Progenitor cell of endocrine pancreas (in vitro differentiated cells): ENCODE data around the gene SLC5A11. TPM values are rescaled to one million over a fixed set of nuclear protein-coding genes. Genes with fewer than 3 reads are reported as not detected.

Experiments used
- DNase-seq: peaks from one replicate; pipeline ENCODE4 v3.0.0; 2021; ENCODE audit warnings: low spot score; ENCODE audit not compliant: unreplicated experiment
- H3K27ac Mint-ChIP-seq: 2 replicates; pipeline ENCODE4 v1.8.0; 2021; ENCODE audit warnings: mild to moderate bottlenecking, moderate library complexity, mixed read lengths
- H3K27me3 Mint-ChIP-seq: 2 replicates; pipeline ENCODE4 v1.8.0; 2021; ENCODE audit warnings: mixed read lengths
- H3K36me3 Mint-ChIP-seq: 2 replicates; pipeline ENCODE4 v1.8.0; 2022; ENCODE audit warnings: mixed read lengths; ENCODE audit not compliant: insufficient read depth
- H3K4me1 Mint-ChIP-seq: 2 replicates; pipeline ENCODE4 v1.8.0; 2021; ENCODE audit warnings: low read depth, mixed read lengths
- H3K4me3 Mint-ChIP-seq: 2 replicates; pipeline ENCODE4 v1.8.0; 2021; ENCODE audit warnings: low read depth, mild to moderate bottlenecking, moderate library complexity, mixed read lengths
- H3K9me3 Mint-ChIP-seq: 2 replicates; pipeline ENCODE4 v1.8.0; 2021; ENCODE audit warnings: low read depth, mixed read lengths
- CTCF ChIP-seq: fragments of 200-600 bp; sonication (generic); IDR thresholded peaks from one replicate; pipeline ENCODE4 v1.5.0; 2021; ENCODE audit warnings: antibody characterized with exemption, mild to moderate bottlenecking; ENCODE audit not compliant: unreplicated experiment
- total RNA-seq: library from RNA; stranded (reverse); gene quantifications from 2 replicates; pipeline ENCODE4 v1.2.1, GENCODE V29; 2021

SLC5A11 gene
- total RNA-seq, 1 donor from 2014 or later: 0.38 TPM

- TF ChIP-seq CTCF: no peak
- peak overlapping the region; percentile 22 for H3K27ac Mint-ChIP-seq
- H3K4me3 Mint-ChIP-seq: no peak overlapping the region
- DNase-seq: no peak
- H3K4me1 Mint-ChIP-seq: peaks cover 3% of the 10 kb centered on the region
- peaks cover 28% of the 10 kb centered on the region for H3K36me3 Mint-ChIP-seq
- H3K27me3 Mint-ChIP-seq: no peaks in the 10 kb centered on the region
- no peaks in the 10 kb centered on the region for H3K9me3 Mint-ChIP-seq
These were observed 104.5 kb downstream of the SLC5A11 start for GRCh38 chr16:24950275-24950674.

GRCh38 chr16:24953306-24953705 is 107.5 kb downstream of the SLC5A11 start:
- H3K27ac Mint-ChIP-seq: no peak overlapping the region
- H3K27me3 Mint-ChIP-seq: no peaks in the 10 kb centered on the region
- peaks cover 3% of the 10 kb centered on the region for H3K4me1 Mint-ChIP-seq
- peaks cover 32% of the 10 kb centered on the region for H3K36me3 Mint-ChIP-seq
- no peak for DNase-seq
- no peaks in the 10 kb centered on the region for H3K9me3 Mint-ChIP-seq
- no peak overlapping the region for H3K4me3 Mint-ChIP-seq
- TF ChIP-seq CTCF: no peak

- Mint-ChIP-seq H3K4me1 (peaks cover 1% of the 10 kb centered on the region), H3K36me3 (peaks cover 32% of the 10 kb centered on the region), H3K9me3 (no peaks in the 10 kb centered on the region), H3K27ac (no peak overlapping the region), H3K4me3 (no peak overlapping the region), H3K27me3 (no peaks in the 10 kb centered on the region)
- DNase-seq: no peak
- TF ChIP-seq CTCF: no peak
These were observed 108.0 kb downstream of the SLC5A11 start for GRCh38 chr16:24953721-24954120.

GRCh38 chr16:24954137-24954536 is 108.4 kb downstream of the SLC5A11 start:
- no peak for DNase-seq
- no peak for TF ChIP-seq CTCF
- Mint-ChIP-seq H3K27me3 (no peaks in the 10 kb centered on the region), H3K4me3 (no peak overlapping the region), H3K9me3 (no peaks in the 10 kb centered on the region), H3K27ac (peak overlapping the region; percentile 57), H3K36me3 (peaks cover 31% of the 10 kb centered on the region), H3K4me1 (peaks cover under 1% of the 10 kb centered on the region)

- Mint-ChIP-seq H3K9me3 (no peaks in the 10 kb centered on the region), H3K4me1 (no peaks in the 10 kb centered on the region), H3K4me3 (no peak overlapping the region), H3K36me3 (peaks cover 26% of the 10 kb centered on the region), H3K27me3 (no peaks in the 10 kb centered on the region), H3K27ac (no peak overlapping the region)
- no peak for TF ChIP-seq CTCF
- no peak for DNase-seq
These were observed 110.4 kb downstream of the SLC5A11 start for GRCh38 chr16:24955975-24956731.
